GM12875 (cell line): ENCODE data around the gene JCAD.
"Not testable (repeated sequence)": the region's sequence is repeated elsewhere in the genome, so short reads cannot be mapped to it uniquely, and the experiment has no call there.

ENCODE experiments used
- H3K4me3 ChIP-seq: one replicate; pipeline ENCODE4 v1.5.1; 2011; ENCODE audit warnings: low read depth, low read length, control low read depth
- TF ChIP-seq, protein P1 (sequence below): IDR thresholded peaks from 2 replicates; pipeline ENCODE4 v1.5.1; 2011; ENCODE audit warnings: low read depth, mild to moderate bottlenecking, control low read depth, inconsistent platforms, low read length, moderate library complexity, borderline replicate concordance; ENCODE audit not compliant: insufficient read depth

Gene JCAD

DNA sequence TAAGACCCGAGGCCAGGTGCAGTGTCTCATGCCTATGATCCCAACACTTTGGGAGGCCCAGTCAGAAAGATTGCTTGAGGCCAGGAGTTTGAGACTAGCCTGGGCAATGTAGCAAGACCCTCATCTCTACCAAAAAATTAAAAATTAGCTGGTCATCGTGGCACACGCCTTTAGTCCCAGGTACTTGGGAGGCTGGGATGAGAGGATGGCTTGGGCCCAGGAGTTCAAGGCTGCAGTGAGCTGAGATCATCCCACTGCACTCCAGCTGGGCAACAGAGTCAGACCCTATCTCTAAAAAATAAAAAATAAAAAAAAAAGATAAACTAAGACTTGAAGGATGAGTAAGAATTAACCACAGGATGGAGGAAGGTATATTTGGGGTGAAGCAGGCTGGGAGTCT is 77.9 kb downstream of the JCAD start:
- no peak overlapping the region for H3K4me3 ChIP-seq
- TF ChIP-seq, protein P1, sequence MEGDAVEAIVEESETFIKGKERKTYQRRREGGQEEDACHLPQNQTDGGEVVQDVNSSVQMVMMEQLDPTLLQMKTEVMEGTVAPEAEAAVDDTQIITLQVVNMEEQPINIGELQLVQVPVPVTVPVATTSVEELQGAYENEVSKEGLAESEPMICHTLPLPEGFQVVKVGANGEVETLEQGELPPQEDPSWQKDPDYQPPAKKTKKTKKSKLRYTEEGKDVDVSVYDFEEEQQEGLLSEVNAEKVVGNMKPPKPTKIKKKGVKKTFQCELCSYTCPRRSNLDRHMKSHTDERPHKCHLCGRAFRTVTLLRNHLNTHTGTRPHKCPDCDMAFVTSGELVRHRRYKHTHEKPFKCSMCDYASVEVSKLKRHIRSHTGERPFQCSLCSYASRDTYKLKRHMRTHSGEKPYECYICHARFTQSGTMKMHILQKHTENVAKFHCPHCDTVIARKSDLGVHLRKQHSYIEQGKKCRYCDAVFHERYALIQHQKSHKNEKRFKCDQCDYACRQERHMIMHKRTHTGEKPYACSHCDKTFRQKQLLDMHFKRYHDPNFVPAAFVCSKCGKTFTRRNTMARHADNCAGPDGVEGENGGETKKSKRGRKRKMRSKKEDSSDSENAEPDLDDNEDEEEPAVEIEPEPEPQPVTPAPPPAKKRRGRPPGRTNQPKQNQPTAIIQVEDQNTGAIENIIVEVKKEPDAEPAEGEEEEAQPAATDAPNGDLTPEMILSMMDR: no peak

DNA sequence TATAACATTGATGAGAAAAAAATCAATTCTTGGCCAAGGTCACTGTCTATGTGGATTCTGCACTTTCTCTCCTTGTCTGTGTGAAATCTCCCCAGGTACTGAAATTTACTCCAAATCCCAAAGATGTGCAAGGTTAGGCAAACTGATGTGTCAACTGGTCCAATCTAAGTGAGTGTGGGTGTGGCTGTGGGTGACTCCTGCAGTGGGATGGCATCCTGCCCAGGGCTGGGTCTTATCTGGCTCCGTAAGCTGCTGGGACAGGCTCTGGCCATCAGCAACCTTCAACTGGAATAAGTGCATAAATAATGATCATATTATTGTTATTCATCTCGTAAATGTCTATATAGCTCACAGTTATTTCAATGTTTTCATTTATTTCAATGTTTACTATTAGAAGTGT is 79.3 kb downstream of the JCAD start:
- no peak overlapping the region for H3K4me3 ChIP-seq
- TF ChIP-seq, protein P1: no peak

DNA sequence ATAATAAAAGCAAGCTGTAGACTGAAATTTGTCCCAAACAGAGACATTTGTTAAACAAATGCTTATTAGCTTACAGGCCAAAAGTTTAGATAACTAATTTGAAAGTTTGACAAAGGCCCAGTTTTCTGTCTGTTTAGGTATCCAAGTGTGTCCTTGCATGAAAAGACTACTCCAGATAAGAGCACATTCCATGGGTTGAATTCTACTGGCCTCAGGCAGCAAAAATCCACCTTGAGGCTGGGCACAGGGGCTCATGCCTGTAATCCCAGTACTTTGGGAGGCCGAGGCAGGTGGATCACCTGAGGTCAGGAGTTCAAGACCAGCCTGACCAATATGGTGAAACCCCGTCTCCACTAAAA is 80.0 kb downstream of the JCAD start:
- H3K4me3 ChIP-seq: not testable (repeated sequence)

DNA sequence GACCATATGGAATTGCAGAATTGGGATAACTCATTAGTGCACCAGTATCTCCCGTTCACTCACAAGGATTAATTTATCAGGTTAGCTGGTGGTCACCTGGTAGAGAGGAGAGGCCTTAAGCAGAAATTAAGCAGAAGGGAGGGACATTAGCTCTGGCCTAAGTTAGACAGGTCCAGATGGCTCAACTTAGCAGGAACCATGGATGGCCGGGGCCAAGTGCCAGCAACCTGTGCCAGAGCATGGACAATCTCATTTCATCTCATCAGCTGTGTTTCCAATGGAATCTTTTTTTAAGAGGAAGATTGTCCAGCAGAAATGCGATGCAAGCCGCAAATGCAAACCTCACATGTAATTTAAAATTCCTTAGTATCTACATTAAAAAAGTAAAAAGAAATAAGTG is 82.2 kb downstream of the JCAD start:
- H3K4me3 ChIP-seq: no peak overlapping the region
- TF ChIP-seq, protein P1: no peak

DNA sequence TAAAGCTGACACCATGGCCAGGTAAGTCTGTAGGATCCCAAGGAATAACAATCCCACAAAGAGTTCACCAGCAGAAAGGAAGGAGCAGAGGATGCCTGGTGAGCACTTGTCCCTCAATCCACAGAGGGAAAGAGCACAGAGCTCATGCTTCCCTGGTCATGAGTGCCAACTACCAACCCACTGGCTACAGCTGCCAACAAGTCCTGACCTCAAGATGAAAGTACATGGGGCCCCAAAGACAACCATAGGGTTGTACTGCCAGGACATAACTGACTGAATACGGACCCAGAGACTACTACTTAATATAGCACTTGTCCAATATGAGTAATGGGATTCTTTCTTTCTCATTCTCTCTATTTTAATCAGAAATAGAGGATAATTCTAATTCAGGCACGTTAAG is 83.3 kb downstream of the JCAD start:
- TF ChIP-seq, protein P1: no peak
- no peak overlapping the region for H3K4me3 ChIP-seq

DNA sequence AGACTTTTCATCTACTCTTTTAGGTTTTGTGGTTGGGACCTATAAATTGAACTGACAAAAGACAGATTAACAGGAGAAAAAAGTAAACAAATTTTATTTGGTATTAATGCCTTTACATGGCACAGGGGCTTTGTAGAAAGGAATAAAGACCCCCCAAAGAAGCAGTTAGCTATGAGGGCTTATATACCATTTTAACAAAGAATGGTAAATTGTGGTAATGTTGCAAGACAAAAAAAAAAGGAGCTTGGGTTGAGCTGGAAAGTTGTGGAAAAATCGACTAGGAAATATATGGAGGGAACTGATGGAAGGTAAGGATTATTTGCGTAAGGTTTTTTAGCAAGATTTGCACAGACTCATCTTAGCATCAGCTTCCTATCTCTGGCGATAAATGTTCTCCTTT is 84.6 kb downstream of the JCAD start:
- no peak overlapping the region for H3K4me3 ChIP-seq
- TF ChIP-seq, protein P1: no peak

DNA sequence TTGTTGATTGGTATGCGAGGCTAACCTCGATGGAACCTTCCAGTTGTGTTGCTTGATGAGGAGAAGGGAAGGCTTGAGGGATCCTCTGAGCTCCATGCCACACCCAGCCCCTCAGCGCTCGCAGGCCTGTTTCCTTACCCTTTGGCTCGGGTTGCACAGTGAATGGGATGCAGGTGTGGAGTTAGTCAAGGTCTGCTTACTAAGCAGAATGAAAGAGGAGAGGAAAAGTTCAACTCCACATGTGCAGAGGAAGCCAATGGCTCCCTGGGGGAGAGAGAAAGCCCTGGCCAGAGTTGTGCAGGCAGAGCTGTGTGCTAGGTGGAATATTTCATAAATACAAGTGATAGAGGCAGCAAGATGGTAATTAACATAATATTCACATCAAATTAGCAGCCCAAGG is 85.5 kb downstream of the JCAD start:
- TF ChIP-seq, protein P1: no peak
- no peak overlapping the region for H3K4me3 ChIP-seq

DNA sequence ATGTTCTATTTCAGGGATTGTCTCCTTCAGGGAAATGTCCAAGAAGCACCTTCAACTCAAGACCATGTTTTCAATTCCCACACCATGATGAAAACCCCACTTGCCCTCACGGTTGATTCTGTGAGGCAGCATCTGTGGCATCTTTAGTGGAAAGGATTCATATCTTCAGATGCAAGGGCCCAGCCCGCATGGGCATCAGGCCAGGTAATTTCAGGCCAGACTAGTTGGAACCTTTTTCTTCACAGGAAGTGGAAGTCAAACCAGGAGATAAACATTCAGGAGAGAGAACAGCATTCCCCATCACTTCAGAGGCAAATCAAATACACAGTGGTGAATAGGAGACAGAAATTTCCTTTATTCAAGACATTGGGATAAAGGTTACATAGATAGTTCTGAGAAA is 88.8 kb downstream of the JCAD start:
- H3K4me3 ChIP-seq: no peak overlapping the region
- TF ChIP-seq, protein P1: no peak
